ENCODE data around the gene APOC3. TPM values are rescaled to one million over a fixed set of nuclear protein-coding genes. Genes with fewer than 3 reads are reported as not detected.

The APOC3 gene
- total RNA-seq, 1 donor from 2014 or later: not detected

GRCh38 chr11:116849060-116849459 is 19.4 kb downstream of the APOC3 start:
- DNase-seq (ENCODE audit: low read depth, low spot score): no peak

GRCh38 chr11:116849486-116849885 is 19.8 kb downstream of the APOC3 start:
- no peak for DNase-seq (ENCODE audit: low read depth, low spot score)

GRCh38 chr11:116851626-116852025 is 21.9 kb downstream of the APOC3 start:
- DNase-seq (ENCODE audit: low read depth, low spot score): no peak

- DNase-seq (ENCODE audit: low read depth, low spot score): no peak
Observed at GRCh38 chr11:116852261-116853031, 22.7 kb downstream of the APOC3 start.

GRCh38 chr11:116853461-116854073 is 23.9 kb downstream of the APOC3 start:
- no peak for DNase-seq (ENCODE audit: low read depth, low spot score)

GRCh38 chr11:116855413-116855812 is 25.7 kb downstream of the APOC3 start:
- no peak for DNase-seq (ENCODE audit: low read depth, low spot score)

GRCh38 chr11:116856423-116856822 is 26.7 kb downstream of the APOC3 start:
- no peak for DNase-seq (ENCODE audit: low read depth, low spot score)

GRCh38 chr11:116857316-116857715 is 27.6 kb downstream of the APOC3 start:
- DNase-seq (ENCODE audit: low read depth, low spot score): no peak

GRCh38 chr11:116857936-116858335 is 28.2 kb downstream of the APOC3 start:
- no peak for DNase-seq (ENCODE audit: low read depth, low spot score)

- no peak for DNase-seq (ENCODE audit: low read depth, low spot score)
Observed at GRCh38 chr11:116859175-116859574, 29.5 kb downstream of the APOC3 start.

GRCh38 chr11:116860303-116860702 is 30.6 kb downstream of the APOC3 start:
- no peak for DNase-seq (ENCODE audit: low read depth, low spot score)

GRCh38 chr11:116861539-116861938 is 31.8 kb downstream of the APOC3 start:
- DNase-seq (ENCODE audit: low read depth, low spot score): no peak

- DNase-seq (ENCODE audit: low read depth, low spot score): no peak
Observed at GRCh38 chr11:116862185-116862584, 32.5 kb downstream of the APOC3 start.

GRCh38 chr11:116862951-116863350 is 33.2 kb downstream of the APOC3 start:
- no peak for DNase-seq (ENCODE audit: low read depth, low spot score)

GRCh38 chr11:116864531-116864930 is 34.8 kb downstream of the APOC3 start:
- DNase-seq (ENCODE audit: low read depth, low spot score): no peak

GRCh38 chr11:116865696-116866095 is 36.0 kb downstream of the APOC3 start:
- no peak for DNase-seq (ENCODE audit: low read depth, low spot score)

- DNase-seq (ENCODE audit: low read depth, low spot score): no peak
Observed at GRCh38 chr11:116866804-116867455, 37.2 kb downstream of the APOC3 start.

- DNase-seq (ENCODE audit: low read depth, low spot score): no peak
Observed at GRCh38 chr11:116867619-116868018, 37.9 kb downstream of the APOC3 start.

- DNase-seq (ENCODE audit: low read depth, low spot score): no peak
Observed at GRCh38 chr11:116868066-116868465, 38.4 kb downstream of the APOC3 start.

- DNase-seq (ENCODE audit: low read depth, low spot score): no peak
Observed at GRCh38 chr11:116869610-116870009, 39.9 kb downstream of the APOC3 start.

- no peak for DNase-seq (ENCODE audit: low read depth, low spot score)
Observed at GRCh38 chr11:116870054-116870453, 40.3 kb downstream of the APOC3 start.

GRCh38 chr11:116871248-116871647 is 41.5 kb downstream of the APOC3 start:
- DNase-seq (ENCODE audit: low read depth, low spot score): no peak

GRCh38 chr11:116873381-116873780 is 43.7 kb downstream of the APOC3 start:
- DNase-seq (ENCODE audit: low read depth, low spot score): no peak

All from pulmonary artery endothelial cell (primary cell).